Uterus (tissue), 2 donors: Measurements from ENCODE around the gene PVR.

ENCODE experiments used
- POLR2A ChIP-seq, 2 donors: fragments of 450-650 bp; IDR thresholded peaks; one replicate each; pipeline ENCODE4 v1.6.1; 2016; ENCODE audit warnings: antibody characterized with exemption in 2 of 2, mild to moderate bottlenecking in 1 of 2, moderate library complexity in 1 of 2
- TF ChIP-seq, protein P1 (sequence below), 4 experiments: fragments of 200-600 bp in 2 of 4; fragments of 450-650 bp in 2 of 4; sonication (generic) in 2 of 4; IDR thresholded peaks; one replicate each; pipeline ENCODE4 v1.5.1; 2016 to 2019; ENCODE audit warnings: antibody characterized with exemption in 4 of 4, mild to moderate bottlenecking in 2 of 4, moderate library complexity in 1 of 4

DNA sequence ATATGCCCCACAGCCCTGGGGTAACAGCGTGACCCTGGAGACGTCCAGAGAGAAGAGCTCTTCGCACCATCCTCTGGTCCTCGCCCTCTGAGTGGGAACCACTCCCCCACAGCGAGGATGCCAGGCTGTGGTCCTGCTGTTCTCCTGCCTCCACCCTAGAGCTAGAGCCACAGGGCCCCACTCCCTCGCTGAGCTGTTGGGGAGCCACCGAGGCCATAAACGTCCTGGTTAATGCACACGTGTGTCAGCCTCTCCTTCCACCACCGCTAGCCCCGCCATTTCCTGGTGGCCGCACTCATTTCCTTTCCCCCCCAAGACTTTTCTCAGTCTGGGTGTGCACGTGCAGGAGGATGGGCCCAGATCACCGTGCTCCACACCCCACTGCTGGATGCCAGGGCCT is 66.8 kb downstream of the PVR start:
- TF ChIP-seq, protein P1, sequence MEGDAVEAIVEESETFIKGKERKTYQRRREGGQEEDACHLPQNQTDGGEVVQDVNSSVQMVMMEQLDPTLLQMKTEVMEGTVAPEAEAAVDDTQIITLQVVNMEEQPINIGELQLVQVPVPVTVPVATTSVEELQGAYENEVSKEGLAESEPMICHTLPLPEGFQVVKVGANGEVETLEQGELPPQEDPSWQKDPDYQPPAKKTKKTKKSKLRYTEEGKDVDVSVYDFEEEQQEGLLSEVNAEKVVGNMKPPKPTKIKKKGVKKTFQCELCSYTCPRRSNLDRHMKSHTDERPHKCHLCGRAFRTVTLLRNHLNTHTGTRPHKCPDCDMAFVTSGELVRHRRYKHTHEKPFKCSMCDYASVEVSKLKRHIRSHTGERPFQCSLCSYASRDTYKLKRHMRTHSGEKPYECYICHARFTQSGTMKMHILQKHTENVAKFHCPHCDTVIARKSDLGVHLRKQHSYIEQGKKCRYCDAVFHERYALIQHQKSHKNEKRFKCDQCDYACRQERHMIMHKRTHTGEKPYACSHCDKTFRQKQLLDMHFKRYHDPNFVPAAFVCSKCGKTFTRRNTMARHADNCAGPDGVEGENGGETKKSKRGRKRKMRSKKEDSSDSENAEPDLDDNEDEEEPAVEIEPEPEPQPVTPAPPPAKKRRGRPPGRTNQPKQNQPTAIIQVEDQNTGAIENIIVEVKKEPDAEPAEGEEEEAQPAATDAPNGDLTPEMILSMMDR (IDR thresholded peaks at IDR 0.05), result no peak
- TF ChIP-seq POLR2A (IDR thresholded peaks at IDR 0.05), result no peak
